ENCODE data around the gene LRRC73.
"Not testable (repeated sequence)": the region's sequence is repeated elsewhere in the genome, so short reads cannot be mapped to it uniquely, and the experiment has no call there.

LRRC73 gene

GRCh38 chr6:43498291-43498690 lies 11.9 kb downstream of the LRRC73 start:
- not testable (repeated sequence) for H3K9me3 ChIP-seq (ENCODE audit: low read length)

DNA sequence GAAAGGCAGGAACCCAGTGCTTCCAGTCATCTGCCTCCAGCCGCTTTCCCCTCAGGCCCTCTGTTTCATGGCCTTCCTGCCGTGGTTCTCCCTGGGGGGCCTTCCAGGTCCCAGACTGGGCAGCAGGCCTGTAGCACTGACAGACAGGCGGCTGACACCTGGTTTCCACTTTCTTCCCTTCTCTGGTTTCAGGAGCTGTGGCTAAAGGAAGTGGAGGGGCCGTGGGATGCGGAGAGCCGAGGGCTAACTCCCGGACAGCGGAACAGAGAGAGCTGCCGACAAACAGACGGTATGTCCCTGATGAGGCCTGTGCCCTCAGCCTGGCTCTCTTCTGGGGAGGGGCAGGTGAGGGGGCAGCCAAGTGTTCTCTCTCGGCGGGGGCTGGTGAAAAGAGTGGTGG lies 12.5 kb downstream of the LRRC73 start:
- no peaks in the 10 kb centered on the region for H3K27me3 ChIP-seq (ENCODE audit: control insufficient read depth in 1 of 2, insufficient read depth in 2 of 2, low read length in 2 of 2)
- H3K4me1 ChIP-seq (ENCODE audit: insufficient read depth, low read length) = peaks cover 28% of the 10 kb centered on the region
- H3K36me3 ChIP-seq (ENCODE audit: insufficient read depth, low read length) = peaks cover 55% of the 10 kb centered on the region
- no peak overlapping the region for H3K4me3 ChIP-seq (ENCODE audit: low read depth in 1 of 2, low read length in 2 of 2)
- no peaks in the 10 kb centered on the region for H3K9me3 ChIP-seq (ENCODE audit: low read length)
- H3K27ac ChIP-seq (ENCODE audit: low read depth, low read length) = no peak overlapping the region
- no peak overlapping the region for H3K9ac ChIP-seq (ENCODE audit: low read length)

More at GRCh38 chr6:43498291-43498690, 11.9 kb downstream of the LRRC73 start:
- H3K4me3 ChIP-seq (ENCODE audit: low read depth in 1 of 2, low read length in 2 of 2); H3K27me3 ChIP-seq (ENCODE audit: control insufficient read depth in 1 of 2, insufficient read depth in 2 of 2, low read length in 2 of 2); H3K9ac ChIP-seq (ENCODE audit: low read length); H3K27ac ChIP-seq (ENCODE audit: low read depth, low read length): not testable (repeated sequence)
- H3K4me1 ChIP-seq (ENCODE audit: insufficient read depth, low read length) = peaks cover 22% of the 10 kb centered on the region
- H3K36me3 ChIP-seq (ENCODE audit: insufficient read depth, low read length) = peaks cover 58% of the 10 kb centered on the region

- Histone ChIP-seq H3K4me3 (ENCODE audit: low read depth in 1 of 2, low read length in 2 of 2) (no peak overlapping the region), H3K36me3 (ENCODE audit: insufficient read depth, low read length) (peaks cover 48% of the 10 kb centered on the region), H3K9ac (ENCODE audit: low read length) (no peak overlapping the region), H3K9me3 (ENCODE audit: low read length) (no peaks in the 10 kb centered on the region), H3K27me3 (ENCODE audit: control insufficient read depth in 1 of 2, insufficient read depth in 2 of 2, low read length in 2 of 2) (no peaks in the 10 kb centered on the region), H3K27ac (ENCODE audit: low read depth, low read length) (no peak overlapping the region), H3K4me1 (ENCODE audit: insufficient read depth, low read length) (peaks cover 35% of the 10 kb centered on the region)
Observed at GRCh38 chr6:43497129-43497396, 13.1 kb downstream of the LRRC73 start.

DNA sequence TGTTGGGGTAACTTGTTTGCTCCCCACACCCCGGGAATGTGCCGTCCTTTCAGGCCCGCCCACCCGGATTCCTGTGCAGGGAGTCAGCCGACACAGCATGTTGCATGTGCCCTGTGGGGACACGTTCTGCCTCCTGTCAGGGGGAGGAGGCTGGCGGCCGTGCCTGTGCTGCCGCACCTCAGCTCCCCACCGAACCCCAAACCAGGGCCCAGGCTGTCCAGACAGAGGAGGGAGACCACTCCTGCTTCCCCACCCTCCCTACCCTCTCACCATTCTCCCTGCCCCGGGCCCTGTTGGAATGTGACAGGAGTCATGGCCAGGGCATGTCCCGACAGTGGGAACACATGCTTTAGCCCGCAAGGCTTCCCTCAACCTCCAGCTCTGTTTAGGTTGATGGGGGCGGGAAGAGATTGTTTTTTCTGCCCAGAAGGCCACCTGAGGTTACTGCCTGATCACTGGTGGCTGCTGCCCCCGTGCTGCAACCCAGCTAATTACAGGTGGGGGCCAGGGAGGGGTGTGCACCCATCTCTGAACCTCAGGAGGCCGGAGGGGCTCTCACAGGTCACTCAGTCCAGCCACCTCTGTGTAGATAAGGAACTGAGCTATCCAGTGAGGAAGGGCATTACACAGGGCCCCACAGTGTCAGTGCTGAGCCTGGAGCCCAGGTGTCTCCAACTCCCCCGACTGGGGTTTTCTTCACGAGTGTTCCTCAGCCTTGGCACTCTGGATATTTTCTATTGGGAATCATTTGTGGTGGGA lies 13.6 kb downstream of the LRRC73 start:
- H3K4me1 ChIP-seq (ENCODE audit: insufficient read depth, low read length) = peaks cover 39% of the 10 kb centered on the region
- no peak overlapping the region for H3K27ac ChIP-seq (ENCODE audit: low read depth, low read length)
- H3K36me3 ChIP-seq (ENCODE audit: insufficient read depth, low read length) = peaks cover 44% of the 10 kb centered on the region
- H3K9ac ChIP-seq (ENCODE audit: low read length) = no peak overlapping the region
- no peaks in the 10 kb centered on the region for H3K27me3 ChIP-seq (ENCODE audit: control insufficient read depth in 1 of 2, insufficient read depth in 2 of 2, low read length in 2 of 2)
- no peaks in the 10 kb centered on the region for H3K9me3 ChIP-seq (ENCODE audit: low read length)
- H3K4me3 ChIP-seq (ENCODE audit: low read depth in 1 of 2, low read length in 2 of 2) = no peak overlapping the region

- H3K27ac ChIP-seq (ENCODE audit: low read depth, low read length) = no peak overlapping the region
- peaks cover 39% of the 10 kb centered on the region for H3K4me1 ChIP-seq (ENCODE audit: insufficient read depth, low read length)
- no peaks in the 10 kb centered on the region for H3K9me3 ChIP-seq (ENCODE audit: low read length)
- H3K27me3 ChIP-seq (ENCODE audit: control insufficient read depth in 1 of 2, insufficient read depth in 2 of 2, low read length in 2 of 2) = no peaks in the 10 kb centered on the region
- peaks cover 34% of the 10 kb centered on the region for H3K36me3 ChIP-seq (ENCODE audit: insufficient read depth, low read length)
- no peak overlapping the region for H3K4me3 ChIP-seq (ENCODE audit: low read depth in 1 of 2, low read length in 2 of 2)
- no peak overlapping the region for H3K9ac ChIP-seq (ENCODE audit: low read length)
Observed at GRCh38 chr6:43495409-43495941, 14.7 kb downstream of the LRRC73 start.

- H3K4me1 ChIP-seq (ENCODE audit: insufficient read depth, low read length) = peaks cover 39% of the 10 kb centered on the region
- no peak overlapping the region for H3K9ac ChIP-seq (ENCODE audit: low read length)
- peaks cover 29% of the 10 kb centered on the region for H3K36me3 ChIP-seq (ENCODE audit: insufficient read depth, low read length)
- H3K27me3 ChIP-seq (ENCODE audit: control insufficient read depth in 1 of 2, insufficient read depth in 2 of 2, low read length in 2 of 2) = no peaks in the 10 kb centered on the region
- H3K4me3 ChIP-seq (ENCODE audit: low read depth in 1 of 2, low read length in 2 of 2) = no peak overlapping the region
- H3K27ac ChIP-seq (ENCODE audit: low read depth, low read length) = no peak overlapping the region
- H3K9me3 ChIP-seq (ENCODE audit: low read length) = no peaks in the 10 kb centered on the region
Observed at GRCh38 chr6:43494766-43495165, 15.4 kb downstream of the LRRC73 start.

GRCh38 chr6:43494321-43494720 lies 15.8 kb downstream of the LRRC73 start:
- Histone ChIP-seq H3K4me1 (ENCODE audit: insufficient read depth, low read length) (peaks cover 42% of the 10 kb centered on the region), H3K9me3 (ENCODE audit: low read length) (no peaks in the 10 kb centered on the region), H3K4me3 (ENCODE audit: low read depth in 1 of 2, low read length in 2 of 2) (no peak overlapping the region), H3K36me3 (ENCODE audit: insufficient read depth, low read length) (peaks cover 27% of the 10 kb centered on the region), H3K27me3 (ENCODE audit: control insufficient read depth in 1 of 2, insufficient read depth in 2 of 2, low read length in 2 of 2) (no peaks in the 10 kb centered on the region), H3K27ac (ENCODE audit: low read depth, low read length) (no peak overlapping the region), H3K9ac (ENCODE audit: low read length) (no peak overlapping the region)

GRCh38 chr6:43493833-43494232 lies 16.3 kb downstream of the LRRC73 start:
- Histone ChIP-seq H3K9me3 (ENCODE audit: low read length) (no peaks in the 10 kb centered on the region), H3K27me3 (ENCODE audit: control insufficient read depth in 1 of 2, insufficient read depth in 2 of 2, low read length in 2 of 2) (no peaks in the 10 kb centered on the region), H3K9ac (ENCODE audit: low read length) (no peak overlapping the region), H3K4me3 (ENCODE audit: low read depth in 1 of 2, low read length in 2 of 2) (no peak overlapping the region), H3K27ac (ENCODE audit: low read depth, low read length) (no peak overlapping the region), H3K4me1 (ENCODE audit: insufficient read depth, low read length) (peaks cover 47% of the 10 kb centered on the region), H3K36me3 (ENCODE audit: insufficient read depth, low read length) (peaks cover 26% of the 10 kb centered on the region)

DNA sequence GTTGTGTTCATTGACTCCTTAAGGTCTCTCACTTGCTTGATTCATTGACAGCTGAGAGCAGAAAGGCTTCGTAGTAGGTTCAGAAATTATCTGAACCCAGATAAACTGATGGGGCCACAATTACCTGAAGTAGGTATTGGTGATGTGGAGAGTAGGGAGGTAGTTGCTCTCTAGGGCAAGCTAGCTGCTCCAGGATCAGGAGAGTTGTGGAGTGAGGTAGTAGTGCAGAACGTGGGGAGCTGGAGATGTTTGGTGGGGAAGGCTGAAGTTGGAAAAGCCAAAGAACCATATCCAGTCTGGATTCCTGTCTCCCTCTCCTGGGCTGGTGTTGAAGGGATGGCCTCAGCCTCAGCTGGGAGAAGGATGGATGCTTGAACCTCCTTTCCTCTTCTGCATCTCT lies 16.9 kb downstream of the LRRC73 start:
- Histone ChIP-seq H3K36me3 (ENCODE audit: insufficient read depth, low read length) (peaks cover 22% of the 10 kb centered on the region), H3K27ac (ENCODE audit: low read depth, low read length) (no peak overlapping the region), H3K9me3 (ENCODE audit: low read length) (no peaks in the 10 kb centered on the region), H3K27me3 (ENCODE audit: control insufficient read depth in 1 of 2, insufficient read depth in 2 of 2, low read length in 2 of 2) (no peaks in the 10 kb centered on the region), H3K9ac (ENCODE audit: low read length) (peak overlapping the region; percentile 13), H3K4me1 (ENCODE audit: insufficient read depth, low read length) (peaks cover 49% of the 10 kb centered on the region), H3K4me3 (ENCODE audit: low read depth in 1 of 2, low read length in 2 of 2) (no peak overlapping the region)

DNA sequence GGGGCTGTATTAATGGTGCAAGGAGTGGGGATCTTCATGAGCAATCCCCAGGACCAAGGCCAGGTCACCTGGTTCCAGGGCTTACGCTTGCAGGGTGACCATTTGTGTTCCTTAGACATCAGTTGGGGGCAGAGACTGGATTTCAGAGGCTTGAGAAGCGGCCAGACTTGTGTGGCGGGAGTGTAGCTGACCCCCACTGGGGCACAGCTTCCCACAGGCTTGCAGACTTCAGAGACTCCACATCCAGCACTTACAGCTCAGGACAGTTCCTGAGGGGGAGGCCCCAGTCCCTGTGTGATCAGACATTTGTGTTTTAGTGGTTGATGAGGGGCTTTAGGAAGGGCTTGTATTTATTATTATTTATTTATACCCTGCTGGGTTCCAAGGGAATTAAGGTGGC lies 17.5 kb downstream of the LRRC73 start:
- H3K9me3 ChIP-seq (ENCODE audit: low read length) = no peaks in the 10 kb centered on the region
- H3K27me3 ChIP-seq (ENCODE audit: control insufficient read depth in 1 of 2, insufficient read depth in 2 of 2, low read length in 2 of 2) = no peaks in the 10 kb centered on the region
- peaks cover 49% of the 10 kb centered on the region for H3K4me1 ChIP-seq (ENCODE audit: insufficient read depth, low read length)
- no peak overlapping the region for H3K9ac ChIP-seq (ENCODE audit: low read length)
- no peak overlapping the region for H3K4me3 ChIP-seq (ENCODE audit: low read depth in 1 of 2, low read length in 2 of 2)
- peaks cover 18% of the 10 kb centered on the region for H3K36me3 ChIP-seq (ENCODE audit: insufficient read depth, low read length)
- H3K27ac ChIP-seq (ENCODE audit: low read depth, low read length) = peak overlapping the region; percentile 52

GRCh38 chr6:43491750-43492661 lies 18.1 kb downstream of the LRRC73 start:
- no peaks in the 10 kb centered on the region for H3K27me3 ChIP-seq (ENCODE audit: control insufficient read depth in 1 of 2, insufficient read depth in 2 of 2, low read length in 2 of 2)
- peaks cover 15% of the 10 kb centered on the region for H3K36me3 ChIP-seq (ENCODE audit: insufficient read depth, low read length)
- H3K27ac ChIP-seq (ENCODE audit: low read depth, low read length) = peak overlapping the region; percentile 52
- peaks cover 47% of the 10 kb centered on the region for H3K4me1 ChIP-seq (ENCODE audit: insufficient read depth, low read length)
- no peak overlapping the region for H3K4me3 ChIP-seq (ENCODE audit: low read depth in 1 of 2, low read length in 2 of 2)
- H3K9me3 ChIP-seq (ENCODE audit: low read length) = no peaks in the 10 kb centered on the region
- no peak overlapping the region for H3K9ac ChIP-seq (ENCODE audit: low read length)
